HCT116 (cell line): Measurements from ENCODE around the gene SARS2.

Source experiments
- EZH2phosphoT487 ChIP-seq: fragments of 200-600 bp; IDR thresholded peaks from 2 replicates; pipeline ENCODE4 v1.6.1; 2018; ENCODE audit warnings: antibody characterized with exemption, borderline replicate concordance
- POLR2A ChIP-seq: IDR thresholded peaks from 2 replicates; pipeline ENCODE4 v1.7.0; 2011; ENCODE audit warnings: borderline replicate concordance; ENCODE audit not compliant: insufficient read depth, insufficient read length; ENCODE audit errors: extremely low read depth
- TF ChIP-seq, protein P1 (sequence below), 3 experiments: fragments of 200-600 bp in 1 of 3; sonication (generic) in 1 of 3; IDR thresholded peaks in 2 of 3; conservative IDR thresholded peaks in 1 of 3; 2 replicates each; pipeline ENCODE4 v1.5.1; 2012 to 2017; ENCODE audit warnings: low read depth in 2 of 3, low read length in 2 of 3, antibody characterized with exemption in 1 of 3, borderline replicate concordance in 1 of 3, control low read depth in 1 of 3, mild to moderate bottlenecking in 1 of 3, mixed read lengths in 1 of 3, mixed run types in 1 of 3, moderate library complexity in 1 of 3; ENCODE audit not compliant: insufficient read depth in 1 of 3

DNA sequence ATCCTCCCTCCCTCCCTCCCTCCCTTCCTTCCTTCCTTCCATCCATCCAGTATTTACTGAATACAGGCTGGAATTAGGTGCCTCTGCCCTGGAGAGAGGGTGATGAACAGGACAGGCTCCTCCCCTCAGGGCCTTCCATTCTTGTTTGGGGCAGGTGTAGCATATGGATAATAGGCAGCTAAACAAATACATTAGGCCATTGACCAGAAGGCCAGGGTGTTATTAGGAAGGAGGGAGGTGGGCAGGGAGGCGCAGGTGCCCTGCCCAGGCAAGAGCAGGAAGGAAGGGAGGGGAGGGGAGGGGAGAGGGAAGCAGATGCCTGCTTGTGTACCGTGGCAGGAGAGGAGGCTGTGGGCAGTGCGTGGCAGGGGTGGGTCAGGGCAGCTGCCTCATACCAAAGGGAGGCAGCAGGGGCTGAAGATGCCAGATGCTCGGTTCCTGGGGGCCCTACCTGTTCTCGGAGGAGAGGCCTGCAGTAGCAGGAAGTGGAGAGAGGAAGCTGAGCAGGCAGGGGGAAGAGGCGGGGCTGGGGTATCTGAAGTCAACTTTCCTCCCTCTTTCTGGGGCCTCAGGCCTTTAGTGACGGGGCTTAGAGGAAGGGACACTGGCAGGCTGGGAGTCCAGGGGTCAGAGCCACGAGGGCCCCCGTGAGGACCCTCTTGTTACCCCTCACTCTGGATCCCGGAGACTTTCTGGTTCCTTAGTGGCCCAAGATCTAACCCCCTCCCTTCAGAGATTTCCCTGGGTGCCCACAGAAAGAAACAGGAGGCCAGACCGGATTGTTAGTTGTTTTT is 52.6 kb downstream of the SARS2 start, which contains the start of gene RINL:
- TF ChIP-seq EZH2phosphoT487 (no peak), POLR2A (no peak)
- TF ChIP-seq, protein P1, sequence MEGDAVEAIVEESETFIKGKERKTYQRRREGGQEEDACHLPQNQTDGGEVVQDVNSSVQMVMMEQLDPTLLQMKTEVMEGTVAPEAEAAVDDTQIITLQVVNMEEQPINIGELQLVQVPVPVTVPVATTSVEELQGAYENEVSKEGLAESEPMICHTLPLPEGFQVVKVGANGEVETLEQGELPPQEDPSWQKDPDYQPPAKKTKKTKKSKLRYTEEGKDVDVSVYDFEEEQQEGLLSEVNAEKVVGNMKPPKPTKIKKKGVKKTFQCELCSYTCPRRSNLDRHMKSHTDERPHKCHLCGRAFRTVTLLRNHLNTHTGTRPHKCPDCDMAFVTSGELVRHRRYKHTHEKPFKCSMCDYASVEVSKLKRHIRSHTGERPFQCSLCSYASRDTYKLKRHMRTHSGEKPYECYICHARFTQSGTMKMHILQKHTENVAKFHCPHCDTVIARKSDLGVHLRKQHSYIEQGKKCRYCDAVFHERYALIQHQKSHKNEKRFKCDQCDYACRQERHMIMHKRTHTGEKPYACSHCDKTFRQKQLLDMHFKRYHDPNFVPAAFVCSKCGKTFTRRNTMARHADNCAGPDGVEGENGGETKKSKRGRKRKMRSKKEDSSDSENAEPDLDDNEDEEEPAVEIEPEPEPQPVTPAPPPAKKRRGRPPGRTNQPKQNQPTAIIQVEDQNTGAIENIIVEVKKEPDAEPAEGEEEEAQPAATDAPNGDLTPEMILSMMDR (IDR thresholded peaks at IDR 0.05 in 2 of 3, conservative IDR thresholded peaks at IDR 0.05 in 1 of 3; ENCODE audit: borderline replicate concordance in 1 of 3, insufficient read depth in 1 of 3, low read depth in 2 of 3, low read length in 2 of 3) = no peak
